Natural killer cell (primary cell): ENCODE results near the gene KDM4C. TPM values are rescaled to one million over a fixed set of nuclear protein-coding genes. Genes with fewer than 3 reads are reported as not detected.
A peak's percentile ranks its signal among the peaks of the same experiment; 100 is the strongest.

Experiments
- ATAC-seq, 3 donors: fragments of 150-1000 bp in 2 of 3; fragments of 200-7000 bp in 1 of 3; cut with Tn5 transposase; 1 replicate in 1 of 3; 2 replicates in 2 of 3; pipeline ENCODE4 v1.10.0; 2021; ENCODE audit warnings: mild to moderate bottlenecking in 2 of 3, moderate library complexity in 2 of 3
- DNase-seq, 2 donors: peaks; one replicate each; pipeline versions ENCODE4 v3.0.0 to v3.0.0-alpha.2; 2013 to 2021; ENCODE audit warnings: mixed read lengths in 1 of 2
- H3K27ac ChIP-seq: one replicate; pipeline ENCODE4 v1.5.1; 2013; ENCODE audit warnings: mild to moderate bottlenecking, low read length
- H3K27me3 ChIP-seq: one replicate; pipeline ENCODE4 v1.6.1; 2013; ENCODE audit warnings: low read length; ENCODE audit not compliant: control insufficient read depth, insufficient read depth
- H3K36me3 ChIP-seq: one replicate; pipeline ENCODE4 v1.6.1; 2013; ENCODE audit warnings: low read length; ENCODE audit not compliant: control insufficient read depth, insufficient read depth
- H3K4me1 ChIP-seq: one replicate; pipeline ENCODE4 v1.6.1; 2013; ENCODE audit warnings: low read length; ENCODE audit not compliant: control insufficient read depth, insufficient read depth
- H3K4me3 ChIP-seq: one replicate; pipeline ENCODE4 v1.5.1; 2013; ENCODE audit warnings: low read length
- H3K9me3 ChIP-seq: one replicate; pipeline ENCODE4 v1.6.1; 2013; ENCODE audit warnings: low read length; ENCODE audit not compliant: control insufficient read depth, insufficient read depth
- H3K27ac Mint-ChIP-seq, 2 donors: one replicate each; pipeline ENCODE4 v1.8.0; 2022; ENCODE audit warnings: mild to moderate bottlenecking in 2 of 2, mixed read lengths in 2 of 2, moderate library complexity in 1 of 2
- H3K27me3 Mint-ChIP-seq, 2 donors: one replicate each; pipeline ENCODE4 v1.8.0; 2022; ENCODE audit warnings: low read depth in 2 of 2, mixed read lengths in 2 of 2
- H3K36me3 Mint-ChIP-seq: one replicate; pipeline ENCODE4 v1.8.0; 2022; ENCODE audit warnings: mixed read lengths
- H3K4me1 Mint-ChIP-seq, 2 donors: one replicate each; pipeline ENCODE4 v1.8.0; 2022; ENCODE audit warnings: mixed read lengths in 2 of 2
- H3K4me3 Mint-ChIP-seq: one replicate; pipeline ENCODE4 v1.8.0; 2022; ENCODE audit warnings: mild to moderate bottlenecking, moderate library complexity, mixed read lengths
- H3K9me3 Mint-ChIP-seq, 2 donors: one replicate each; pipeline ENCODE4 v1.8.0; 2022; ENCODE audit warnings: mixed read lengths in 2 of 2
- WGBS: methylation state at CpG from one replicate; pipeline ENCODE4 v1.1.7; 2013; ENCODE audit warnings: missing lambda C conversion rate; ENCODE audit not compliant: insufficient coverage; 5-methylcytosine and 5-hydroxymethylcytosine counted together
- intact Hi-C: fragments of 100-400 bp; cut with micrococcal nuclease; formaldehyde crosslinking; loops from one replicate; pipeline ENCODE4 v1.14.2; 2022
- total RNA-seq, 4 donors: library from RNA; stranded (reverse); fragments of 120-200 nt in 1 of 4; gene quantifications; one replicate each; pipeline versions ENCODE4 v1.2.3 to v1.2.4, GENCODE V29; 2013 to 2022
- TF ChIP-seq, protein P1 (sequence below): fragments of 200-600 bp; IDR thresholded peaks from one replicate; pipeline ENCODE4 v1.8.0; 2022; ENCODE audit warnings: antibody characterized with exemption

The KDM4C gene
- total RNA-seq, 3 donors from 2014 or later (not counting 1 experiment from before 2014, with no cell fraction given), result 115 to 137 (median 116) TPM

DNA sequence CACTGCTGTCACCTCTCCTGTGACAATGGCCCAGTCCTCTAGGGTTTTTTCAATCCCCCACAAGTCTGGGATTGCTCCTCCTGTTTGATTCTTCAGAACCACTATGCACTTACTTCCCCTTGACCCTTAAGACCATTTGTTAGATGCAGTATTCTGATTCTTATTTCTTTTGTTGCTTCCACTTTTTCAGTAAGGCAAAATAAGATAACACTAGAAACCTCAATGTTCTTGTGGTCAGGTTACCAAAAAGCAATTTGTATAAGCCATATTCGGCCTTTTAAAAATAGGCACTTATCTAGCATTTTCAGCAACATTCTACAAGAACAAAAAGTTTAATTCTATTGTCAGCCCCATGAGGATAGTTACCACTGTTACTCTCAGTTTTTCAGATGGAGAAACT lies 220.0 kb downstream of the KDM4C start:
- Mint-ChIP-seq H3K27ac (peak overlapping the region; percentile 65 to 72), H3K27me3 (no peaks in the 10 kb centered on the region), H3K4me1 (peaks cover 53 to 63% of the 10 kb centered on the region in 2 donors), H3K4me3 (no peak overlapping the region), H3K9me3 (no peaks in the 10 kb centered on the region), H3K36me3 (no peaks in the 10 kb centered on the region)
- Histone ChIP-seq H3K27ac (no peak overlapping the region), H3K27me3 (no peaks in the 10 kb centered on the region), H3K4me1 (no peaks in the 10 kb centered on the region), H3K4me3 (no peak overlapping the region), H3K9me3 (no peaks in the 10 kb centered on the region), H3K36me3 (peaks cover 11% of the 10 kb centered on the region)
- intact Hi-C loops, result no loop called here
- no peak for DNase-seq
- 45% methylated on average over 1 of the region's 1 CpG for WGBS
- no peak for ATAC-seq
- TF ChIP-seq, protein P1, sequence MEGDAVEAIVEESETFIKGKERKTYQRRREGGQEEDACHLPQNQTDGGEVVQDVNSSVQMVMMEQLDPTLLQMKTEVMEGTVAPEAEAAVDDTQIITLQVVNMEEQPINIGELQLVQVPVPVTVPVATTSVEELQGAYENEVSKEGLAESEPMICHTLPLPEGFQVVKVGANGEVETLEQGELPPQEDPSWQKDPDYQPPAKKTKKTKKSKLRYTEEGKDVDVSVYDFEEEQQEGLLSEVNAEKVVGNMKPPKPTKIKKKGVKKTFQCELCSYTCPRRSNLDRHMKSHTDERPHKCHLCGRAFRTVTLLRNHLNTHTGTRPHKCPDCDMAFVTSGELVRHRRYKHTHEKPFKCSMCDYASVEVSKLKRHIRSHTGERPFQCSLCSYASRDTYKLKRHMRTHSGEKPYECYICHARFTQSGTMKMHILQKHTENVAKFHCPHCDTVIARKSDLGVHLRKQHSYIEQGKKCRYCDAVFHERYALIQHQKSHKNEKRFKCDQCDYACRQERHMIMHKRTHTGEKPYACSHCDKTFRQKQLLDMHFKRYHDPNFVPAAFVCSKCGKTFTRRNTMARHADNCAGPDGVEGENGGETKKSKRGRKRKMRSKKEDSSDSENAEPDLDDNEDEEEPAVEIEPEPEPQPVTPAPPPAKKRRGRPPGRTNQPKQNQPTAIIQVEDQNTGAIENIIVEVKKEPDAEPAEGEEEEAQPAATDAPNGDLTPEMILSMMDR, result no peak

DNA sequence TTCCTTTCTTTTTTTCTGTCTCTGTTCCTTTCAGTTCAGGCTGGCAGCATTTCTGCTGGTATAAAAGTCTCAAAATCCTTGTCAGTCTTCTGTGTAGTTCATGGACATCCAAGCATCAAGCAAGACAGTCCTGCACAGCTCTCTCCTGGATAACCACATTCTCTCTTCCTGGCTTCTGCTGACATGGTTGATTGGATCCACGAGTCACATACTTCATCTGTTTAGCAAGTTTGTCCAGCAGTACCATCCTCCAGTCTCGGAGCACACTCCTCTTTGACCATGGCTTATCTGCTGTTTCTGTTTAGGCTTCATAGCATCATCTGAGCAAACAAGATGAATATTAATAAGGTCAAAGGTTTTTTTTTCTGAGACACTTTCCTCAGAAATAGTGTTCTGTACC lies 220.8 kb downstream of the KDM4C start:
- H3K4me1 Mint-ChIP-seq, result peaks cover 45 to 55% of the 10 kb centered on the region in 2 donors

DNA sequence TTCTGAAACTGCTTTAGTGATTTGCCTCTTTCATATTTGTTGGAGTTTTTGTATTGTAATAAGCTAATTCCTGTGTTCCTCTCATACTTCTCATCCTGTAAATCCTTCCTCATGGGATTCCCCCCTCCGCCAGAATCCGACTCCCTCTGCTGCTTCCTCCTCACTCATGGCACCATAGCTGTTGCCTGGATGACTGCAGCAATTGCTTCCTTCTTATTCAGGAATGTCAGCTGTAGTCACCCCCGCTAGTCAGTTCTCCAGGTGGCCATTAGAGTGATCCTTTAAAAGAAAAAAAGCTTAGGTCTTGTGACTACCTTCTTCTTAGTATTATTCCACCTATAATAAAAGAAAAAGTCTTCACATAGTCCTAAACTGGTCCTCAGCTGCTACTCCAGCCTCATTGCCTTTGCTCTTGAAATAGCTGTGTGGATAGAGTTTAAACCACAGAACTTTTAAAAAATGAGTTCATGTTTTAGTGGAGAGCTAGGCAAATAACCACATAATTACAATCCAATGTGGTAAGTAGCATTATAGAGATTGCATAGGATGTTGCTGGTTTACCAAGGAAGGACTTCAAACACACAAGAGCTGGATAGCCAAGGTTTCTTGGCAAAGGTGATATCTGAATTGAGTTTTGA lies 227.3 kb downstream of the KDM4C start:
- H3K9me3 Mint-ChIP-seq, result no peaks in the 10 kb centered on the region
- no peaks in the 10 kb centered on the region for H3K4me1 ChIP-seq
- H3K36me3 ChIP-seq, result peaks cover 46% of the 10 kb centered on the region
- no peaks in the 10 kb centered on the region for H3K27me3 Mint-ChIP-seq
- no peak for DNase-seq
- H3K4me3 ChIP-seq, result no peak overlapping the region
- peaks cover 8 to 16% of the 10 kb centered on the region in 2 donors for H3K4me1 Mint-ChIP-seq
- intact Hi-C loops, result no loop called here
- 86% methylated on average over 3 of the region's 3 CpGs for WGBS
- H3K27ac Mint-ChIP-seq, result peak overlapping the region in 1 of 2 donors; percentile 6
- no peak overlapping the region for H3K27ac ChIP-seq
- H3K36me3 Mint-ChIP-seq, result peaks cover 28% of the 10 kb centered on the region
- no peaks in the 10 kb centered on the region for H3K9me3 ChIP-seq
- H3K4me3 Mint-ChIP-seq, result no peak overlapping the region
- no peaks in the 10 kb centered on the region for H3K27me3 ChIP-seq
- ATAC-seq, result no peak
- TF ChIP-seq, protein P1, result no peak

More for the DNA sequence above, 220.8 kb downstream of the KDM4C start:
- Mint-ChIP-seq H3K36me3 (no peaks in the 10 kb centered on the region), H3K27ac (peak overlapping the region; percentile 4 to 59), H3K27me3 (no peaks in the 10 kb centered on the region), H3K4me3 (no peak overlapping the region), H3K9me3 (no peaks in the 10 kb centered on the region)
- DNase-seq (no peak), ATAC-seq (no peak)
- TF ChIP-seq, protein P1, result no peak
- Histone ChIP-seq H3K27ac (no peak overlapping the region), H3K4me3 (no peak overlapping the region), H3K4me1 (no peaks in the 10 kb centered on the region), H3K27me3 (no peaks in the 10 kb centered on the region), H3K9me3 (no peaks in the 10 kb centered on the region), H3K36me3 (peaks cover 14% of the 10 kb centered on the region)
- WGBS, result 98% methylated on average over 2 of the region's 2 CpGs
- intact Hi-C loops, result no loop called here
